Psoas muscle (tissue), 8 donors: ENCODE data around the gene PGLYRP2. TPM values are rescaled to one million over a fixed set of nuclear protein-coding genes. Genes with fewer than 3 reads are reported as not detected.

Source experiments
- ATAC-seq, 4 donors: fragments of 200-7000 bp; cut with Tn5 transposase; one replicate each; pipeline ENCODE4 v1.9.1; 2020; ENCODE audit warnings: moderate library complexity in 3 of 4, mild to moderate bottlenecking in 2 of 4
- DNase-seq, 2 donors: peaks; one replicate each; pipeline ENCODE4 v3.0.0-alpha.2; 2020
- H3K27ac ChIP-seq: fragments of 200-600 bp; one replicate; pipeline ENCODE4 v1.8.0; 2022
- H3K27me3 ChIP-seq, 3 donors: fragments of 200-600 bp in 1 of 3; one replicate each; pipeline versions ENCODE4 v1.6.1 to v1.8.0; 2013 to 2022; ENCODE audit warnings: low read length in 2 of 3, mild to moderate bottlenecking in 2 of 3, moderate library complexity in 1 of 3; ENCODE audit not compliant: insufficient read depth in 3 of 3
- H3K36me3 ChIP-seq, 2 donors: fragments of 200-600 bp in 1 of 2; one replicate each; pipeline versions ENCODE4 v1.6.1 to v1.8.0; 2013 to 2022; ENCODE audit warnings: low read depth in 1 of 2, mild to moderate bottlenecking in 1 of 2, moderate library complexity in 1 of 2; ENCODE audit not compliant: insufficient read depth in 1 of 2
- H3K4me1 ChIP-seq: fragments of 200-600 bp; one replicate; pipeline ENCODE4 v1.8.0; 2022
- H3K4me3 ChIP-seq: fragments of 200-600 bp; one replicate; pipeline ENCODE4 v1.8.0; 2022; ENCODE audit warnings: mild to moderate bottlenecking
- H3K9me3 ChIP-seq: fragments of 200-600 bp; one replicate; pipeline ENCODE4 v1.8.0; 2022
- WGBS, 3 donors: extraction: QIAGEN DNeasy Blood & Tissue Kit; methylation state at CpG; one replicate each; pipeline versions ENCODE4 v1.1.6 to v1.1.7; 2013; 5-methylcytosine and 5-hydroxymethylcytosine counted together
- intact Hi-C, 2 donors: fragments of 100-400 bp; cut with DNase I; formaldehyde crosslinking; loops; one replicate each; pipeline versions ENCODE4 v1.11.0 to v1.14.2; 2022
- polyA plus RNA-seq, 3 donors: library from polyadenylated mRNA; stranded (reverse); fragments of 200-250 nt; gene quantifications; one replicate each; pipeline ENCODE4 v1.2.3, GENCODE V29; 2013
- total RNA-seq, 4 donors: library from RNA; stranded (reverse); fragmentation: NEBNext Ultra II Directional in 2 of 4; extraction: Animal tissue kit (Norgen Biotek cat#: 25700) in 2 of 4; gene quantifications; one replicate each; pipeline versions ENCODE4 v1.2.1 to v1.2.4, GENCODE V29; 2021 to 2023
- TF ChIP-seq, protein P1 (sequence below): fragments of 200-600 bp; IDR thresholded peaks from one replicate; pipeline ENCODE4 v1.8.0; 2022; ENCODE audit warnings: antibody characterized with exemption
- donor health status: healthy with polysubstance abuse.
- donor health status: DM: no; HTN: no; CAD: no; lungs with moderate emphysema.
- donor health status: Bipolar disorder and iron deficiency.
- donor health status: healthy.
- donor health status: DM: yes; HTN: yes; CAD: no.
- donor health status: DM: no; HTN: no; CAD: no.
- donor health status: DM: no; HTN: no; CAD: no.
- donor health status: DM: yes; HTN: yes; CAD: no.

The PGLYRP2 gene
- total and polyA plus RNA-seq, 7 donors = not detected

- WGBS, 3 donors = 85 to 94% (median 87%) methylated on average over 27 of the region's 27 CpGs
- no peaks in the 10 kb centered on the region for H3K9me3 ChIP-seq
- no peaks in the 10 kb centered on the region for H3K36me3 ChIP-seq
- ATAC-seq (no peak), DNase-seq (peak in 1 of 2 donors; percentile 45)
- no peak overlapping the region for H3K4me3 ChIP-seq
- TF ChIP-seq, protein P1, sequence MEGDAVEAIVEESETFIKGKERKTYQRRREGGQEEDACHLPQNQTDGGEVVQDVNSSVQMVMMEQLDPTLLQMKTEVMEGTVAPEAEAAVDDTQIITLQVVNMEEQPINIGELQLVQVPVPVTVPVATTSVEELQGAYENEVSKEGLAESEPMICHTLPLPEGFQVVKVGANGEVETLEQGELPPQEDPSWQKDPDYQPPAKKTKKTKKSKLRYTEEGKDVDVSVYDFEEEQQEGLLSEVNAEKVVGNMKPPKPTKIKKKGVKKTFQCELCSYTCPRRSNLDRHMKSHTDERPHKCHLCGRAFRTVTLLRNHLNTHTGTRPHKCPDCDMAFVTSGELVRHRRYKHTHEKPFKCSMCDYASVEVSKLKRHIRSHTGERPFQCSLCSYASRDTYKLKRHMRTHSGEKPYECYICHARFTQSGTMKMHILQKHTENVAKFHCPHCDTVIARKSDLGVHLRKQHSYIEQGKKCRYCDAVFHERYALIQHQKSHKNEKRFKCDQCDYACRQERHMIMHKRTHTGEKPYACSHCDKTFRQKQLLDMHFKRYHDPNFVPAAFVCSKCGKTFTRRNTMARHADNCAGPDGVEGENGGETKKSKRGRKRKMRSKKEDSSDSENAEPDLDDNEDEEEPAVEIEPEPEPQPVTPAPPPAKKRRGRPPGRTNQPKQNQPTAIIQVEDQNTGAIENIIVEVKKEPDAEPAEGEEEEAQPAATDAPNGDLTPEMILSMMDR = no peak
- no peaks in the 10 kb centered on the region for H3K27me3 ChIP-seq
- peaks cover 13% of the 10 kb centered on the region for H3K4me1 ChIP-seq
- intact Hi-C loops = loop anchor here in 1 of 2 donors (10.0 kb wide), 1 partner anchor 184 kb away; no protein-coding TSS in a partner anchor
- no peak overlapping the region for H3K27ac ChIP-seq
These were observed 40.7 kb downstream of the PGLYRP2 start for GRCh38 chr19:15438577-15438976.

GRCh38 chr19:15438124-15438496 lies 41.2 kb downstream of the PGLYRP2 start:
- Histone ChIP-seq H3K4me3 (no peak overlapping the region), H3K27me3 (no peaks in the 10 kb centered on the region), H3K9me3 (no peaks in the 10 kb centered on the region), H3K27ac (no peak overlapping the region), H3K36me3 (no peaks in the 10 kb centered on the region), H3K4me1 (peaks cover 13% of the 10 kb centered on the region)
- 85 to 92% (median 86%) methylated on average over 2 of the region's 2 CpGs for WGBS, 3 donors
- no peak for DNase-seq
- TF ChIP-seq, protein P1 = no peak
- intact Hi-C loops = loop anchor here in 1 of 2 donors (10.0 kb wide), 1 partner anchor 183 kb away; no protein-coding TSS in a partner anchor
- no peak for ATAC-seq

DNA sequence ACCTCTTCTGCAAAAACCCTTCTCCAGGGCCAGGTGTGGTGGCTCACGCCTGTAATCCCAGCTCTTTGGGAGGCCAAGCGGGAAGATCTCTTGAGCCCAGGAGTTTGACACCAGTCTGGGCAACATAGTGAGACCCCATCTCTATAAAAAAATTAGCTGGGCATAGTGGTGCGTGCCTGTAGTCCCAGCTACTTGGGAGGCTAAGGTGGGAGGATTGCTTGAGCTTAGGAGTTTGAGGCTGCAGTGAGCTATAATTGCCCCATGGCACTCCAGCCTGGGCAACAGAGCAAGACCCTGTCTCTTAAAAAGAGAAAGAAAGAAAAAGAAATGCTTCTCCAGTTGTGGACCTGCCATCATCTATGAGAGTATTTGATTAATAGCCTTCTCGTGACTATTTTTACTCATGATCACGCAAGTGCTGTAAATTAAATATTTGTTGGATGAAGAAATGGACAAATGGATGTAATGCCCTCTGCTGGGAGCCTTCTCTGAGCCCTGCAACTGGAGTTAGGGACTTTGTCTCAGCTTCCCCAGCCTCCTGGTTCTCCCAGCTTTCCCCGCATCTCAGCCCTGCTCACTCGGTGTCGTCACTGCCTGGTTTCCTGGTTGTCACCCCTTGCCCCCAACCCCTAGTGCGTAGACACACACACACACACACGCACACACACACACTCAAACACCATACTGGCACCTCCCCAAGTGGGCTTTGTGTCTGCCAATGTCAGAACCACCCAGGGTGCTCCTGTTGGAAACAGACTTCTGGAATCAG lies 41.8 kb downstream of the PGLYRP2 start:
- H3K27ac ChIP-seq = no peak overlapping the region
- no peaks in the 10 kb centered on the region for H3K9me3 ChIP-seq
- DNase-seq (peak in 1 of 2 donors; percentile 41), ATAC-seq (peak in 3 of 4 donors; percentile 22 to 51 (median 36))
- intact Hi-C loops = loop anchor here in 1 of 2 donors (10.0 kb wide), 1 partner anchor 183 kb away; no protein-coding TSS in a partner anchor
- no peaks in the 10 kb centered on the region for H3K27me3 ChIP-seq
- 69 to 78% (median 71%) methylated on average over 10 of the region's 10 CpGs for WGBS, 3 donors
- no peaks in the 10 kb centered on the region for H3K36me3 ChIP-seq
- TF ChIP-seq, protein P1 = peak; percentile 21
- peaks cover 13% of the 10 kb centered on the region for H3K4me1 ChIP-seq
- H3K4me3 ChIP-seq = no peak overlapping the region

DNA sequence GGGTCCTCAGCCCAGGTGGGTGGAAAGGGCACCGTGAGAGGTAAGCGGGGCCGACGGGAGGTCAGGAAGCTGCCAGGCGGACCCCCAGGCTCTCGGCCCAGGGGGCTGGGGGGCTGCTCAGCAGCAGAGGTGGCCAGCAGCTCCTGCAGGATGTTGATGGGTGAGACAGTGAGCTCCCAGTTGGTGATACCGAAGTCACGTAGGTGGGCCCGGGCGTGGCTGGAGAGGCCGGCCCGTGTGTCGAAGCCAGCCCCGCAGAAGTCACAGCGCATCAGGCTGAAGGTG lies 42.5 kb downstream of the PGLYRP2 start:
- Histone ChIP-seq H3K27me3 (no peaks in the 10 kb centered on the region), H3K4me1 (peaks cover 13% of the 10 kb centered on the region), H3K27ac (no peak overlapping the region), H3K9me3 (no peaks in the 10 kb centered on the region), H3K36me3 (no peaks in the 10 kb centered on the region), H3K4me3 (no peak overlapping the region)
- WGBS, 3 donors = 86 to 90% (median 90%) methylated on average over 15 of the region's 15 CpGs
- TF ChIP-seq, protein P1 = no peak
- intact Hi-C loops = loop anchor here in 1 of 2 donors (10.0 kb wide), 1 partner anchor 182 kb away; no protein-coding TSS in a partner anchor
- ATAC-seq (no peak), DNase-seq (peak in 1 of 2 donors; percentile 34)
